Astrocyte of the spinal cord (primary cell): Measurements from ENCODE around the gene ASRGL1.

Experiments used
- DNase-seq: peaks from one replicate; pipeline ENCODE4 v3.0.0; 2011; ENCODE audit warnings: low read depth, low spot score
- H3K4me3 ChIP-seq: 2 replicates; pipeline ENCODE4 v1.5.1; 2011; ENCODE audit warnings: low read depth, mild to moderate bottlenecking, low read length, moderate library complexity
- CTCF ChIP-seq: IDR thresholded peaks from 2 replicates; pipeline ENCODE4 v1.5.1; 2012; ENCODE audit warnings: low read depth, mild to moderate bottlenecking, low read length, inconsistent platforms
- in situ Hi-C: cut with HindIII; loops from 2 replicates; pipeline ENCODE4 v1.10.0; 2017; ENCODE audit warnings: low sequenced_read_pairs

ASRGL1 gene

GRCh38 chr11:62387381-62387780, 50.1 kb downstream of the ASRGL1 start:
- no peak for TF ChIP-seq CTCF
- DNase-seq = no peak
- no peak overlapping the region for H3K4me3 ChIP-seq
- in situ Hi-C loops = no loop called here

DNA sequence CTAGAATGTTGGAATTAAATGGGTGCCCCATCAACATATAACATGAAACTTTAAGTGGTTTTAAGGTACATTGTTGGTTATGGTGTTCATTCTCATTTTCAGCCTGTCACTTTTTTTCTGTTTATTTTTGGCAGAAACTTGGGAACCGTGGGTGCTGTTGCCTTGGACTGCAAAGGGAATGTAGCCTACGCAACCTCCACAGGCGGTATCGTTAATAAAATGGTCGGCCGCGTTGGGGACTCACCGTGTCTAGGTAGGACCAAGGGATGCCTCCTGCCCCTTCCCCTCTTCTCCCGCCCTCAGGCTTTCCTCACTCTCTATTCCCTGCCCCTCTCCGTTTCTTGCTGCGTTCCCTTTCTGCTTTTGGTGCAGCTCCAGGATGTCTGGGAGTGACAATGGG, 51.8 kb downstream of the ASRGL1 start:
- H3K4me3 ChIP-seq = no peak overlapping the region
- in situ Hi-C loops = no loop called here
- DNase-seq = no peak
- no peak for TF ChIP-seq CTCF

DNA sequence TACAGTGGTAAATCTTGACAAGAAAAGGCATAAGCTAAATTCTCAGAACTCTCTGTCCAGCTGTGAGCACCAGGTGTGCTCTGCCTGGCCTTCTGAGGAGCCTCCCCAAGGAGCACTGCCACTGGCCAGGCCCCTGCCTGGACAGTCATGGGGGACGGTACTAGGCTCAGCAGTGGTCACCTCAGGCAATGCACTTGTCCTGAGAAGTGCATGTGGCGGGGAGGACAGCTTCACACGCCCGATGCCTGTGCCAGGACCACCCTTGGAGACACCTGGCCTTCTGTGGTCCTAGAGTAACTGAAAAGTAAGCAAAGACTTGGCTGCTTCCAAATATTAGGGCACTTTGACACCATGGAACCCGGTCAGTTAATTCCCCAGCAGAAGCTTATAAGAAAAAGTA, 53.0 kb downstream of the ASRGL1 start:
- in situ Hi-C loops = no loop called here
- no peak for TF ChIP-seq CTCF
- H3K4me3 ChIP-seq = no peak overlapping the region
- no peak for DNase-seq

DNA sequence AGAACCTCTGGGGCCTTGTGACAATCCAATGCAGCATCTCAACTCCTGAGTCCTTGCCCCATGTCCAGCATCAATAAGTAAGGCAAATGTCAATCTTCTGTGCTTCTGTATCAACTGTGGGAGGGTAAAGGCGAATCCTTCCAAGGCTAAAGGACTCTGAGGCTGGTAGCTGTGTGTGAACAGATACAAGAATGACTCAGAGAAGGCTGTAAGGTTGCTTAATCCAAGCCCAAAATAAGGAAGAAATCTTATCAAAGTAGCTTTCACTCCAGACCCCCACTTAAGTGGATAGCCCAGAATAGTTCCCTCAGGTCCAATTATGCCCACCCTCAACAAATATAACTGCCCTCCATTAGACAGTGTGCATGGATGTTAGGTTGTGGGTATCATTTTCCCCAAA, 53.5 kb downstream of the ASRGL1 start:
- in situ Hi-C loops = no loop called here
- no peak overlapping the region for H3K4me3 ChIP-seq
- DNase-seq = no peak
- TF ChIP-seq CTCF = no peak

GRCh38 chr11:62391642-62392425, 54.6 kb downstream of the ASRGL1 start:
- no peak for DNase-seq
- H3K4me3 ChIP-seq = no peak overlapping the region
- in situ Hi-C loops = no loop called here
- TF ChIP-seq CTCF = peak; percentile 32

GRCh38 chr11:62392506-62392905, 55.3 kb downstream of the ASRGL1 start:
- no peak for DNase-seq
- TF ChIP-seq CTCF = no peak
- no peak overlapping the region for H3K4me3 ChIP-seq
- in situ Hi-C loops = no loop called here
